GM18858 (cell line): Measurements from ENCODE around the gene MYOZ2.

Source experiments
- ATAC-seq: cut with Tn5 transposase; IDR thresholded peaks from one replicate; pipeline ENCODE4 v1.9.1; 2021; ENCODE audit not compliant: unreplicated experiment

MYOZ2 gene

GRCh38 chr4:119190354-119190753, 54.7 kb downstream of the MYOZ2 start:
- ATAC-seq = no peak

DNA sequence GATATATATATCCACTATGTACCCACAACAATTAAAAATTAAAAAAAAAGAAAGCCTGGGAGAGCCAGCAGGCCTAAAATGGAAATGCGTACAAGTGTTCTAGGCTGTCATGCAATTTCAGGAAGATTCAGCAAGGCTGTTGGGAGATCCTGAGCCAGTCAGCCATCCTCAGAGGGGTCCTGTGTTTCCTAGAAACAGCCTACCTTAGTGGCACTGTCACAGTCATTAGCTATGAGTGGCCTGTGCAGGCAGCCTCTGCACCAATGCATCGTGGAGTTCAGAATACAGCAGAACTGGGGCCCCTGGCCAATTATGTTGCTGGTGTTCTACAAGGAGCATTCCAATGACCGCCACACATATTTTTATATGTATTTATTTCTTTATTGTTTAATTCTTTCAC, 55.9 kb downstream of the MYOZ2 start:
- ATAC-seq = no peak

DNA sequence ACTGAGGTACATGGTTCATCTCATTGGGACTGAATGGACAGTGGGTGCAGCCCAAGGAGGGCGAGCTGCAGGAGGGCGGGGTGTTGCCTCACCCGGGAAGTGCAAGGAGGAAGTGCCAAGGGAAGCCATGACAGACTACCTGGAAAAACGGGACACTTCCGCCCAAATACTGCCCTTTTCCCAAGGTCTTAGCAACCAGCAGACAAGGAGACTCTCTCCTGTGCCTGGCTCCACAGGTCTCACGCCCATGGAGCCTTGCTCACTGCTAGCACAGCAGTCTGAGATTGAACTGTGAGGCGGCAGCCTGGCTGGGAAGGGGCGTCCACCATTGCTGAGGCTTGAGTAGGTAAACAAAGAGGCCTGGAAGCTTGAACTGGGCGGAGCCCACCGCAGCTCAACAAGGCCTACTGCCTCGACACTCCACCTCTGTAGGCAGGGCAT, 62.2 kb downstream of the MYOZ2 start:
- no peak for ATAC-seq

GRCh38 chr4:119204916-119205315, 69.3 kb downstream of the MYOZ2 start:
- ATAC-seq = no peak

GRCh38 chr4:119205690-119206089, 70.1 kb downstream of the MYOZ2 start:
- ATAC-seq = no peak

- ATAC-seq = no peak
Measured at GRCh38 chr4:119206178-119206577, 70.5 kb downstream of the MYOZ2 start.

DNA sequence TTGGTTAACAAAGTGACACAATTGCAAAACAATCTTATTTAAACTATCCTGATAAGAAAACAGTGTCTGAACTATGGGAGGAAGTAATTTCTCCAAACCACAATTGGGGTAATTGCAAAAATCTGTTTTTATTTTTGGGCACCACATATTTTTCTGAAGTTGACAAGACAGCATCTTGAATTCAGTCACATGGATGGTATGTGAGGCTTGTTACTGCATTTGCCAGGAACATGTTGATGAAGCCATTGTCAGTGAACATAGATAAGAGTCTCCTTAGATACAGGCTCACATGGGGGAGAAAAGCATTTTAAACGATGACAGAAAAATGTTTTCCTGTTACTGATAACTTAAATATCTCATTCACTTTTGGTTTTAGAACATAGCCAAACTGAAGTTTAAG, 71.4 kb downstream of the MYOZ2 start:
- no peak for ATAC-seq

- ATAC-seq = no peak
Measured at GRCh38 chr4:119209077-119209476, 73.4 kb downstream of the MYOZ2 start.

DNA sequence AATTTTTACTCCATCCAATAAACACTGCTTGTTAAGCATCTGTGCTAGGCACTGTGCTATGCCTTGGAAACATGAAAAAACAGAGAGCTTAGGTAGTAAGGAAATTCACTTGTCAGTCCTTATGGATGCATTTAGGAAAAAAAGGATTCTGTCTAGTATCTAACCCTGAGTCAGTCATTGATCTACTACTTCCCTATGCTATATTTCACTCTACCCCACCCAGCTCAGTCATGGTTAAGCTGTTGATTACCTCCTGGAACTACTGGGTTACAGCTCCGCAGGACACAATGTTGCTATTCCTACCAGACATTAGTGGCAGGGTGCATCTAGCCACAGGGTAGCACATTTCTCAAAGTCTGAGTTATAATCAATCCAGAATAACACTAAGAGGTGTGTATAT, 74.0 kb downstream of the MYOZ2 start:
- no peak for ATAC-seq

DNA sequence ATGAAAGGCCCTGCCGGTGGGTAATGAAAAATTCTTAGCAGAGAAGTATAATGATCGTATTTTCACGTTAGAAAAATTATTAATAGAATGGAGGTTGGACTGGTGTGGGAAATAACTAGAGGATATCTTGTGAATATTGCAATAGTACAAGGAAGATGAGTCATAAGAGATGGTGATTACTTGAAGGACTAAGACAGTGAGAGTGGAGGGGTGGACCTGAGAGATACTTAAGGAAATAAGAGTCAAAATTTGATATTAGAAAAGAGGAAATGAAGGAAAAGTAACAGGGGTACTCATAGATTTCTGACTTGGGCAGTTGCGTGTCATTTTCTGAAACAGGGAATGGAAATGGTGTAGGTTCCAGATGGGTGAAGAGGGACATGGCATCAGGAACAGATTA, 75.1 kb downstream of the MYOZ2 start:
- no peak for ATAC-seq

DNA sequence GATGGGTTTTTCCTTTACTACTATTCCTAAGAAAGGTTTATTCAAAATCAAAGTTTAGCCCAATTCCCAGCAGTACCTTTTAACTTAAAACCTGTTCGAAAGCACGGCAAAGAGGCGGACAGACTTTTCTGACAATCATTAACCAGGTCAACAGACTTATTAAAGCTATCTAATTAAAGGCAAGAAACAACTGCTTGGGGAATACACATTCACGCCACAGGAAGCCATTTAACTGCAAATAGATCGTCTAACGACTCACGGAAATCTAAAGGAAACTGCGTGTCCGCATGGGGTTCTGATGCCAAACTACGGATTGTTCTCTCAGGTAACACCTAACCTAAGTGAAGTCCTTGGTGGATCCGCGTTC, 76.2 kb downstream of the MYOZ2 start:
- ATAC-seq = no peak

DNA sequence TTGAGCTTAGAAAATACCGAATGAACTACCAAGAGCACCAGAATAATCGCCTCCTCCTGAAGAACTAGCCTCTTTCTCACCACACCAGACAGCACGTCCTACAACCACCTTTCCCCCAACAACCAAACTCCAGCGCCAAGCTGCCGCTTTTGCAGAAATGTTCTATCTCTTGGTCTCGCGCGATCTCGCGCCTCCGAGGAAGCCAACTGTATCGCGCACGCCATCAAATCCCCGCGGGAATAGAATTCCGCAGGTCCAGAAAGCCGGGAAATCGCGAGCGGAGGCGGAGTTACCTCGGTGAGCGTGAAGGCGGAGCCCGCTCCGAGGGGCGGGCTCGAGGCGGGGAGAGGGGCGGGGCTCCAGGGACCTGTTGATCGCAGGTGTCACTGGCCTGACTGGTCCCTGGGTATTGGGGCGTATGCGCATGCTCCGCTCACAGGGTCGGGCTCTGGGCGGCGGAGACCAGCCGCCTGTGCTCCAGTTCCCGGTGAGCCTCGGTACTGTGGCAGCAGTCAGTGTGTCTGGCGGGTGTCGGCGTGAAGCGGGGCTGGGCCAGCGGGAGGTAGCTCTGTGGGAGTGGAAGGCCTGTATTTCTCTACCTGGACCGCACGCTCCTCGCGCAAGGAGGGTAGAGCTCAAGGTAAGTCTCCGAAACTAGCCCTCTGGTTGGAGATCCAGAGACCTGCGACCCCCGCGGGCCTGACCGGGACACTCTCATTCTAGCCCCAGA, 76.8 kb downstream of the MYOZ2 start, which contains the start of gene USP53:
USP53 (plus strand) TSS at position 480 of the 730 bp plus-strand sequence. CDS start 27,047 bp downstream, outside the sequence.
- ATAC-seq = peak; percentile 84

DNA sequence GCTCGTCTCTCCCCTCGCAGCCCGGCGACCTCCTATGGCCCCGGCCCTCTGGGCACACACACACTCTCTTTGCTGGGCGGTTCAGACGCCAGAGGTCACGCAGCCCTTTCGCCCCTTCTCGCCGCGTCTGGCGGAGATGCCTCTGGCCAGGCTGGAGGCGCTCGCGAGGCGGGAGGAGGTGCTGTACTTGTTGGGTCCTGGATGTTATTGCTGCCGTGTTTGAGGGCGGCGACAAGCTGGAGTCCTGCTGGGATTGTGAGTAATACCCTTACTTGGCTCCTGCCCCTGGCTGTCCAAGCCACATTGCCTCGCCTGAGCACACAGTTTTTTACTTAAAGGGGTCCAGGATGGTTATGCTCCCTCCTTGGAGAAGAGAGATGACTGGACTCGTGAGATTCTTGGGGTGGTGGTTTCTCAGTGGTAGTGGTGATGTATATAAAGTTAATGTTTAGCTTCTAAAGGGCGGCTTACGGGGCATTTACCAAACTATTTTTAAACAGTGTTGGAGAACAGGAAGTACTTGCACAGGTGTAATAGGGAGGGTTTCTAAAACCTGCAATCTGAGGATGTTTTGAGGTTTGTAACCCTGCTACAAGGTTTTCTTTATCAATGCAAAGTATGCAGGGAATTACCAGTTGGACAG, 77.5 kb downstream of the MYOZ2 start:
- peak; percentile 30 for ATAC-seq

DNA sequence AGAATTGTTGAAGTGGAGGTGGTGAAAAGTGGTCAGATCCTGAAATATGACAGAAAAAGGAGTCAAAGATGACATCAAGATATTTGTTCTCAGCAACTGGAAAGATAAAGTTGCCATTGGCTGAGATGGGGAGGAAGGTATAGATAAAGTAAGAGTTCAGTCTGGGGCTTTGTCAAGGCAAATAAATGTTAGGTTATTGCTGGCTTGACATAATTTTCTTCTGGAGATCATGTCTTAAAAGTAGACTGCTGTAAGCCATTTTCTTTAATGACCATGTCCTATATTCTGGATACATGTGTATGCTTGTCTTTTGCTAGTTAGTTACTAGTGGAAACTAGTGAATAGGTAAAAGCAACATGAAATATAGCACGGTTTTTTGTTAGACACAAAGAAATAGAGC, 82.5 kb downstream of the MYOZ2 start:
- no peak for ATAC-seq

GRCh38 chr4:119221412-119221811, 85.8 kb downstream of the MYOZ2 start:
- ATAC-seq = no peak

- ATAC-seq = no peak
Measured at GRCh38 chr4:119227690-119228089, 92.1 kb downstream of the MYOZ2 start.

DNA sequence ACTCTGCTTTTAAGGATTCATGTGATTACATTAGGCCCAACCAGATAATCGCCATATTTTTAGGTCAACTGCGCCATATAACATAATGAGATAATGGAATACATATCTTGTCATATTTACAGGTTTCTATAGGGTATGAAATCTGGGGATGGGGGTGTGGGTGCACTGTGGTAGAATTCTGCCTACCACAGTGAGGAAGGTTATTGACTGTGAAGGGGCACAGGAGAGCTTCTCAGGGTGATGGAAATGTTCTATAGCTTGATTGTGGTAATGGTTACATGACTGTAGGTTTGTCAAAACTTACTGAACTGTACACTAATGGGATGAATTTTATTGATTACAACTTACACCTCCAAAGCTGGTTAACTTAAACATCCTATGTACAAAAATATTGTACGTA, 92.8 kb downstream of the MYOZ2 start:
- no peak for ATAC-seq

DNA sequence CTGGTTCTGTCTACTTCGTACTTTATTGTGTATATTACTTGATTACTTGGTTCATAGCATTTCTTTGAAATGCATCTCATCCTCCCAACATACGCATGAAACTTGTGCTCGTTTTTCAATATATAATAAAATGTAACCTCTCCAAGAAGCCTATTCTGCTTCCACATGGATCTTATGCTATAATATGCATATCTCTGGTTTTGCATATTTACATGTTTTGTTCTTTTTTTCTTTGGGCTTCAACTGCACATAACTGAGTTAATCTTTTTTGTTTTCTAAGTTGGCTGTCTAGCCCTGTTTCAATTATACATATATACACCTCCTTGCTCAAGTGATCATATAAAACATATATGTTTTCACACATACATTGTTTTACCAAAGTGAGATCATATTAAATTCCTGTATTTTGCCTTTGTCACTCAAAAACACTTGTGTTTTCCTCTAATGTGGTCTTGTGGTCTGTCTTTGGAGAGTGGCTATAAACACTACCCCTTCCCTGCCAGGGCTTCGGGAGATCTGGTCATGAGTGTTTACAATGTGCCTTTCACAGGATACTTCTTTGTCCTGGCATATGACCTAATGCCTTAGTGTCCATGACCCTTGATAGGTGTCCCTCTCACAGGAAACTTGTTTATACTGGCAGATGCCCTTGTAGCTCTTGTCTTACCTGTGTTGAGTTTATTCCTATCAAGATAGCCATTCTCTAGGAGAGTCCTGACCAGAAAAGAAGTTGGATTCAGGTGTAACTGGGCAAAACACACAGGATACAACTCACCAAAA, 94.5 kb downstream of the MYOZ2 start:
- no peak for ATAC-seq

DNA sequence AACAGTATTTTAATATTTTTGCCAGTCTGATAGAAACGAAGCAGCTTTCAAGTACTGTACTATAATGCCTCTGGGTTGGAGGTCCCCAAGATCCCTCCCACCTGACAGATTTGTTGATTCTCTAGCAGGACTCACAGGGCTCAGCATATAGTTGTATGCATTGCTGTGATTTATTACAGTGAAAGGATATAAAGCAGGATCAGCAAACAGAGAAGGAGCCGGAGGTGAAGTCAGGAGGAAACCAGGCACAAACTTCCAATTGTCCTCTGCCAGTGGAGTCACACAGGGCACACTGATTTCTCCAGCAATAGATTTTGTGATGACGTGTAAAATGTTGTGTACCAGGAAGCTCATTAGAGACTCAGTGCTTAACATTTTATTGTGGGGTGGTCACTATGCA, 95.9 kb downstream of the MYOZ2 start:
- ATAC-seq = no peak

DNA sequence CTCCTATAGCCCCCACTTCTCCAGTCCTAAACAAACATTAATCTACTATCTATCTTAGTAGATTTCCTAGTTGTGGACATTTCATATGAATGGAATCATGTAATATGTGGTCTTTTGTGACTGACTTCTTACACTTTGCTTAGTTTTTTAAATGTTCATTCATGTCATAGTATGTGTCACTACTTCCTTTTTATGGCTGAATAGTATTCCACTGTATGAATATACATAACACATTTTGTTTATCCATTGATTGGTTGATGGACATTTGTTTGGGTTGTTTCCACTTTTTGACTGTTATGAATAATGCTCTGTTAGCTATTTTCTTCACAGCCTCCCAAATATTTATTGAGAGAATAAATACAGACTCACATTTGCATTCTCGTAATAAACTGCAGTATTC, 96.7 kb downstream of the MYOZ2 start:
- ATAC-seq = no peak

- ATAC-seq = no peak
Measured at GRCh38 chr4:119233191-119233590, 97.6 kb downstream of the MYOZ2 start.

DNA sequence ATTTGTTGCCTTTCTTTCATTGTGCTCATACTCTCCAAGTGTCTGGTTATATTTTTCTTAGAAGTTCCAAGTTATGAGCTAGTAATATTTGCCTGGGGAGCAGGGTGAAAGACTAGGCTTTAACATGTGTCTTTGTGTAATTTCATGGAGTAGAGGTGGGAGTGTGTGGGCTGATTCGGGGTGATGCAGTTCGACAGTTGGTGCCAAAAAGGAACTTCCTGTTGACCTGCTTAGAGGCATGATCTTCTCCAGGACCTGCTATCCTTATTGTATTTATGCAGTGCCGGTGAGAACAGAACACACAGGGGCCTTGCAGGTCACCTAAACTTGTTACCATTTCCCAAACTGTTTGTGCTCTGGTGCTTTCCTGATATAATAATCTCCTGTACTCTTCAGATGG, 98.1 kb downstream of the MYOZ2 start:
- no peak for ATAC-seq
